ENCODE results near the gene EPHA3. TPM values are rescaled to one million over a fixed set of nuclear protein-coding genes. Genes with fewer than 3 reads are reported as not detected.

The EPHA3 gene
- total RNA-seq, 1 donor = 6.1 TPM

DNA sequence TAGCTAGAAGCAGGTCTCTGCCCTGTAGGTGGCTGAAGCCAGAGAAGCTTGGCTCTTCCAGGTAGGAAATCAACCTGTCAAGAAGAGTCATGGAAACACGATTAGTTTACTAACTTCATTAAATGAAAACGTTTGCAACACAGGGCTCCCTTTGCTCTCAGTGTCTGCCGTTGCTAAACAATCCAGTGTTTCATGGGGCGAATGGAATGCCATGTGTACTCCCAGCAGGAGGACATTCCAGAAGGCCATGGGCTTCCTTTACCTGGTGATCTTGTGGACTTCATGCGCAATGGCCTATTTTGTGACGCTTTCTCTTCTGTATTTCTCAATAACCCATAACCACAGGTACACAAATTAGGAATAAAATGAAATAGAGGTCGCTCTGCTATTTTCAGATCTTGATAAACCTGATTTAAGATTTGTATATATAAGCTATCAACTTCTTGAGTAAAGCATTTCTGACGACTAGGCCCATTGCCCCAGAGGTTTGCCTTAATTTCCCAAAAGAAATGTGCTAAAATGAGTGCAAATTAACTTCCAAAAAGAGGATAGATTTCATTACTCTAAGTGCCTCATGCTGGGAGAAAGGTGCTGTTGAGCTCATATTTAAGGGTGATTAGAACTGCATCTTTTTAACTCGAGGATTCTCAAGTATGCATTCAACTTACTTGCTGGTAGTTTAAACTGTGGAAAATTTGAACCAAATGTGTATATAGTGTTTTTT lies 171.0 kb downstream of the EPHA3 start:
- TF ChIP-seq, protein P1, sequence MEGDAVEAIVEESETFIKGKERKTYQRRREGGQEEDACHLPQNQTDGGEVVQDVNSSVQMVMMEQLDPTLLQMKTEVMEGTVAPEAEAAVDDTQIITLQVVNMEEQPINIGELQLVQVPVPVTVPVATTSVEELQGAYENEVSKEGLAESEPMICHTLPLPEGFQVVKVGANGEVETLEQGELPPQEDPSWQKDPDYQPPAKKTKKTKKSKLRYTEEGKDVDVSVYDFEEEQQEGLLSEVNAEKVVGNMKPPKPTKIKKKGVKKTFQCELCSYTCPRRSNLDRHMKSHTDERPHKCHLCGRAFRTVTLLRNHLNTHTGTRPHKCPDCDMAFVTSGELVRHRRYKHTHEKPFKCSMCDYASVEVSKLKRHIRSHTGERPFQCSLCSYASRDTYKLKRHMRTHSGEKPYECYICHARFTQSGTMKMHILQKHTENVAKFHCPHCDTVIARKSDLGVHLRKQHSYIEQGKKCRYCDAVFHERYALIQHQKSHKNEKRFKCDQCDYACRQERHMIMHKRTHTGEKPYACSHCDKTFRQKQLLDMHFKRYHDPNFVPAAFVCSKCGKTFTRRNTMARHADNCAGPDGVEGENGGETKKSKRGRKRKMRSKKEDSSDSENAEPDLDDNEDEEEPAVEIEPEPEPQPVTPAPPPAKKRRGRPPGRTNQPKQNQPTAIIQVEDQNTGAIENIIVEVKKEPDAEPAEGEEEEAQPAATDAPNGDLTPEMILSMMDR (IDR thresholded peaks at IDR 0.05; ENCODE audit: insufficient read depth, low read length) = no peak
- no peak for DNase-seq (ENCODE audit: low read depth)
- no peak overlapping the region for H3K4me3 ChIP-seq (ENCODE audit: low read depth, low read length)

DNA sequence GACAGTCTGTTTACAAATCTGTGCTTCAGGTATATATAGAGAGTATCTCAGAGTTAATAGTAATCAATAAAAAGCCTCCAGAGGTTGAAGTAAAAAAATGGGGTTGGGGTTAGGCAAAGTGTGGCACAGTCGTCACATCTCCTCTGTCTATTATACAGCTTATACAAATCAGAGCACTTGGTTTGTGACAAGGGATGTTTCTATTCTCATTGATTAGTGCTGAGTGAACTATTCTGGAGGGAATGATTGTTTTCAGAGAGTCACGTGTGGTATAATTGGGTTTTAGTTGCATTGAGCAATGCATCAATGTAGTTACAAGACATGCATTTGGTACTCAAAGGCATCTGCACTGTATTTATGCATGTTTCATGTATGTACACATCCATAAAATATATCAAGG lies 172.9 kb downstream of the EPHA3 start:
- DNase-seq (ENCODE audit: low read depth) = no peak
- H3K4me3 ChIP-seq (ENCODE audit: low read depth, low read length) = no peak overlapping the region
- TF ChIP-seq, protein P1 (IDR thresholded peaks at IDR 0.05; ENCODE audit: insufficient read depth, low read length) = no peak

DNA sequence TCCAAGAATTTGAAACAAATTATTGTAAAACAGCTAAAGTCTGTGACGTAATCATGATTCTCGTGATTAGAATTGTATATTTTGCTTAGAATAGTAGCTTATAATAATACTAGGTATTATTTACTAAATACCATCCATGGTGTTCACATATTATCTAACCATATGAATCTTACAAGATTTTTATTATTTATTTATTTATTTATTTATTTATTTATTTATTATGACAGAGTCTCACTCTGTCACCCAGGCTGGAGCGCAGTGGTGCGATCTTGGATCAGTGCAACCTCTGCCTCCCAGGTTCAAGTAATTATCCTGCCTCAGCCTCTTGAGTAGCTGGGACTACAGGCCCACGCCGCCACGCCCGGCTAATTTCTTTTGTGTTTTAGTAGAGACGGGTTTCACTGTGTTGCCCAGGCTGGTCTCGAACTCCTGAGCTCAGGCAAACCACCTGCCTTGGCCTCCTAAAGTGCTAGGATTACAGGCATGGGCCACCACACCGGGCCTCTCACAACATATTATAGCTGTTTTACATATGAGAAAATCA lies 173.5 kb downstream of the EPHA3 start:
- TF ChIP-seq, protein P1 (IDR thresholded peaks at IDR 0.05; ENCODE audit: insufficient read depth, low read length) = no peak
- H3K4me3 ChIP-seq (ENCODE audit: low read depth, low read length) = no peak overlapping the region
- no peak for DNase-seq (ENCODE audit: low read depth)

DNA sequence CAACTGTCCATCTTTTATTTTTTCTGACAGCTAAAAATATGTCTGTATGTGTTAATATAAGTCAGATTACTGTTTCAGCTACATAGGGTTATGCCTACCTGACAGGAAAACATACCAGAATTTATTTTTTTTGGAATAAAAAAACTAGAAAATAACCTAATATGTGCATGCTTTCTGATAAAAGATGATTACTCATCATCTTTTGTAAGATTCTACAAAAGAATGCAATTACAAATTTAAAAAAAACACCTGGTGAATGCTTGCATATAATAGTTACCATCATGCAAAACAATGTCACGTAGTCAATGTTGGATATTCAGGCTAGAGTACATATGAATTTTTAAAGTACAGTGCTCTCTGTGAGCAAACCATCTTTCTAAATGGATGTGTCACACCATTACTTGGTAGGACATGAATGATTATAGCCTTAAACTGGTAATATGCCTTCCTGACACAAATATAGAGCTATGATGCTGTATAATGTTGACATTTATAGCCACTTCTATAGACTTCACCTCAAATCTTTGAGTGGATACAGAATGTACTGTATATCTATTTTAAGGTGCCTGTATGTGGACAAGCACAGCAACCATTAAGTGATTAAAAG lies 180.6 kb downstream of the EPHA3 start:
- DNase-seq (ENCODE audit: low read depth) = no peak
- TF ChIP-seq, protein P1 (IDR thresholded peaks at IDR 0.05; ENCODE audit: insufficient read depth, low read length) = no peak
- no peak overlapping the region for H3K4me3 ChIP-seq (ENCODE audit: low read depth, low read length)

DNA sequence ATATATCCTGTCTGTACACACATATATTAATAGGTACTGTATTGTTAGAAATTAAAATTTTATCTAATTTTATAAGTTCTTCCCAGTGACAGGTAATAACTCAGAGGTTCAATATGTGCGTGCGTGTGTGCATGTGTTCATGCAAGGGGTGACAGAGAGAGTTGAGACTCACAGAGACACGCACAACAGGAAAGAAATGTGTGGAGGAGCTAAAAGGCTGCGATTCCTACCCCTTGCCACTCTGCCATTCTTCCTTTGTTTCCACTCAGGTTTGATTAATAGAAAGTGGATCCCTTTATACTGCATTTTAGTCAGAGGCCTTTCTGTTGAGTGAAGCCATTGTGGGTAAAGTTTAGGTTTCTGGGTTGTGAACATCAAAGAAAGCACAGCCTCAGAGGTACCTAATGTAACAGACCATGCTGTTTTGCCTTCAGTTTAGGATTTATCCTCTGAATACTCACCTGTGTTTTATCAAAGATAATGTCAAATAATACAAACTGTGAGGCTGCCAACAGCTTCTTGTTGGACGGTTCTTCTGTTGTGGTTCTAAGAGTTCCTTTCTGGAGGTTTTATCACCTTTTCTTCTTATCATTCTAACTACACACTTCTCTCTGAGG lies 182.3 kb downstream of the EPHA3 start:
- TF ChIP-seq, protein P1 (IDR thresholded peaks at IDR 0.05; ENCODE audit: insufficient read depth, low read length) = no peak
- DNase-seq (ENCODE audit: low read depth) = no peak

DNA sequence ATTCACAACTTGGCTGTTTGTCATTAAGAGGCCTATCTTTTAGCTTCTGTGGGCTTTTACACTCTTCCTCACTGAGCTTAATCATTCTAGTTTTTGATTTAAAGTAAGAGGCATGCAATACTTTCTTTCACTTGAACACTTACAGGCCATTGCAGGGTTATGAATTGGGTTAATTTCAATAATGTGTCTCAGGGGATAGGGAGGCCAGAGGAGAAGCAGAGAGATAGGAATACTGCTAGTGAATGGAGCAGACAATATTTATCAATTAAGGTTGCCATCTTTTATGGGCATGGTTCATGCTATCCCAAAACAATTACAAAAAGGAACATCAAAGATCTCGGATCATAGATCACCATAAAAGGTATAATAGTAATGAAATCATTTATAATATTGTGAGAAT lies 189.8 kb downstream of the EPHA3 start:
- TF ChIP-seq, protein P1 (IDR thresholded peaks at IDR 0.05; ENCODE audit: insufficient read depth, low read length) = no peak
- no peak overlapping the region for H3K4me3 ChIP-seq (ENCODE audit: low read depth, low read length)
- no peak for DNase-seq (ENCODE audit: low read depth)

More for the DNA sequence above, 182.3 kb downstream of the EPHA3 start:
- no peak overlapping the region for H3K4me3 ChIP-seq (ENCODE audit: low read depth, low read length)
